ENCODE results near the gene ATP9A. TPM values are rescaled to one million over a fixed set of nuclear protein-coding genes. Genes with fewer than 3 reads are reported as not detected.
"Not testable (repeated sequence)": the region's sequence is repeated elsewhere in the genome, so short reads cannot be mapped to it uniquely, and the experiment has no call there.

Gene ATP9A
- polyA plus RNA-seq, 1 donor from 2014 or later: 56.1 TPM

- no peak overlapping the region for H3K9ac ChIP-seq (ENCODE audit: low read length)
- H3K9me2 ChIP-seq (ENCODE audit: insufficient read depth, low read length): no peaks in the 10 kb centered on the region
- no peaks in the 10 kb centered on the region for H3K36me3 ChIP-seq (ENCODE audit: insufficient read depth, low read length)
- no peak overlapping the region for H3K4me3 ChIP-seq (ENCODE audit: low read length)
- H3K79me2 ChIP-seq (replicated peaks; ENCODE audit: insufficient read depth, low read length): no peaks in the 10 kb centered on the region
- no peak overlapping the region for H2AFZ ChIP-seq (ENCODE audit: low read depth, low read length)
- no peaks in the 10 kb centered on the region for H3F3A ChIP-seq (ENCODE audit: insufficient read depth, low read length, poor library complexity, severe bottlenecking)
- TF ChIP-seq REST (IDR thresholded peaks at IDR 0.05; ENCODE audit: borderline replicate concordance): no peak
- no peak for TF ChIP-seq POLR2AphosphoS5 (IDR thresholded peaks at IDR 0.05)
- TF ChIP-seq SMC3 (conservative IDR thresholded peaks at IDR 0.05; ENCODE audit: poor library complexity): no peak
- TF ChIP-seq EZH2 (IDR thresholded peaks at IDR 0.05; ENCODE audit: borderline replicate concordance, insufficient read depth, low read length, poor library complexity, severe bottlenecking): no peak
- TF ChIP-seq TAF1 (IDR thresholded peaks at IDR 0.05; ENCODE audit: low read depth): no peak
- no peak for TF ChIP-seq CTCF (IDR thresholded peaks at IDR 0.05; ENCODE audit: poor library complexity, severe bottlenecking)
- no peak for TF ChIP-seq RAD21 (conservative IDR thresholded peaks at IDR 0.05)
- no peak for TF ChIP-seq MXI1 (conservative IDR thresholded peaks at IDR 0.05; ENCODE audit: poor library complexity, severe bottlenecking)
- TF ChIP-seq EP300 (conservative IDR thresholded peaks at IDR 0.05; ENCODE audit: poor library complexity, severe bottlenecking): no peak
- H3K4me2 ChIP-seq (ENCODE audit: low read length): no peak overlapping the region
- H3K27me3 ChIP-seq (ENCODE audit: insufficient read depth, low read depth, low read length): no peaks in the 10 kb centered on the region
- H3K9me3 ChIP-seq (ENCODE audit: low read length): no peaks in the 10 kb centered on the region
- no peak overlapping the region for H3K27ac ChIP-seq (ENCODE audit: low read length)
- no peaks in the 10 kb centered on the region for H4K20me1 ChIP-seq (ENCODE audit: insufficient read depth)
These were observed 120.3 kb downstream of the ATP9A start for GRCh38 chr20:51647674-51648570.

- not testable (repeated sequence) for H3K27me3 ChIP-seq (ENCODE audit: insufficient read depth, low read depth, low read length); H3K9me2 ChIP-seq (ENCODE audit: insufficient read depth, low read length); H3K27ac ChIP-seq (ENCODE audit: low read length); H3K4me3 ChIP-seq (ENCODE audit: low read length); H3F3A ChIP-seq (ENCODE audit: insufficient read depth, low read length, poor library complexity, severe bottlenecking); H2AFZ ChIP-seq (ENCODE audit: low read depth, low read length); H3K9me3 ChIP-seq (ENCODE audit: low read length); H3K36me3 ChIP-seq (ENCODE audit: insufficient read depth, low read length); H3K4me2 ChIP-seq (ENCODE audit: low read length); H3K9ac ChIP-seq (ENCODE audit: low read length); H4K20me1 ChIP-seq (ENCODE audit: insufficient read depth); H3K79me2 ChIP-seq (replicated peaks; ENCODE audit: insufficient read depth, low read length)
These were observed 124.4 kb downstream of the ATP9A start for GRCh38 chr20:51643810-51644209.

All from neural cell (in vitro differentiated cells).